Mesenchymal stem cell (in vitro differentiated cells and primary cell): Measurements from ENCODE around the gene SLC2A10.
A peak's percentile ranks its signal among the peaks of the same experiment; 100 is the strongest.

Experiments used
- DNase-seq: peaks from one replicate; pipeline ENCODE4 v3.0.0-alpha.2; 2013
- H2AFZ ChIP-seq: one replicate; pipeline ENCODE4 v1.6.1; 2013; ENCODE audit warnings: low read depth, mild to moderate bottlenecking, control low read depth, inconsistent platforms, low read length, moderate library complexity
- H2AK5ac ChIP-seq: 2 replicates; pipeline ENCODE4 v1.6.1; 2013; ENCODE audit warnings: low read length, moderate library complexity, mild to moderate bottlenecking, inconsistent platforms; ENCODE audit not compliant: severe bottlenecking
- H2BK120ac ChIP-seq: one replicate; pipeline ENCODE4 v1.6.1; 2013; ENCODE audit warnings: low read depth, mild to moderate bottlenecking, inconsistent platforms, low read length, moderate library complexity
- H2BK12ac ChIP-seq, 2 experiments: one replicate each; pipeline ENCODE4 v1.6.1; 2013; ENCODE audit warnings: inconsistent platforms in 2 of 2, low read length in 2 of 2, mild to moderate bottlenecking in 2 of 2, moderate library complexity in 2 of 2, control low read depth in 1 of 2
- H2BK15ac ChIP-seq: one replicate; pipeline ENCODE4 v1.6.1; 2013; ENCODE audit warnings: mild to moderate bottlenecking, low read depth, inconsistent platforms; ENCODE audit not compliant: poor library complexity, severe bottlenecking
- H2BK5ac ChIP-seq: 2 replicates; pipeline ENCODE4 v1.6.1; 2013; ENCODE audit warnings: low read depth, mild to moderate bottlenecking, low read length, control low read depth, inconsistent platforms; ENCODE audit not compliant: poor library complexity, severe bottlenecking
- H3K14ac ChIP-seq, 2 experiments: one replicate each; pipeline ENCODE4 v1.6.1; 2013; ENCODE audit warnings: inconsistent platforms in 2 of 2, low read length in 2 of 2, control low read depth in 1 of 2, mild to moderate bottlenecking in 1 of 2, moderate library complexity in 1 of 2
- H3K18ac ChIP-seq, 2 experiments: one replicate each; pipeline ENCODE4 v1.6.1; 2013; ENCODE audit warnings: inconsistent platforms in 2 of 2, low read length in 2 of 2, control low read depth in 1 of 2, low read depth in 1 of 2, mild to moderate bottlenecking in 1 of 2
- H3K23ac ChIP-seq, 2 experiments: one replicate each; pipeline ENCODE4 v1.6.1; 2013; ENCODE audit warnings: inconsistent platforms in 2 of 2, low read length in 2 of 2, mild to moderate bottlenecking in 2 of 2, moderate library complexity in 2 of 2, control low read depth in 1 of 2
- H3K27ac ChIP-seq: 2 replicates; pipeline ENCODE4 v1.5.1; 2013; ENCODE audit warnings: mild to moderate bottlenecking, moderate library complexity, low read length, control low read depth, inconsistent platforms; ENCODE audit not compliant: poor library complexity, severe bottlenecking
- H3K27me3 ChIP-seq, 2 experiments: 2 replicates each; pipeline versions ENCODE4 v1.6.1 to v1.7.0; 2013; ENCODE audit warnings: low read length in 2 of 2, mild to moderate bottlenecking in 2 of 2, moderate library complexity in 2 of 2, control low read depth in 1 of 2, inconsistent platforms in 1 of 2; ENCODE audit not compliant: control insufficient read depth in 1 of 2, insufficient read depth in 1 of 2
- H3K36me3 ChIP-seq, 2 experiments: 2 replicates each; pipeline versions ENCODE4 v1.6.1 to v1.7.0; 2013; ENCODE audit warnings: low read length in 2 of 2, control low read depth in 1 of 2, inconsistent platforms in 1 of 2, low read depth in 1 of 2, mild to moderate bottlenecking in 1 of 2; ENCODE audit not compliant: insufficient read depth in 2 of 2, control insufficient read depth in 1 of 2
- H3K4ac ChIP-seq, 2 experiments: one replicate each; pipeline ENCODE4 v1.6.1; 2013; ENCODE audit warnings: inconsistent platforms in 2 of 2, low read length in 2 of 2, mild to moderate bottlenecking in 2 of 2, moderate library complexity in 2 of 2, control low read depth in 1 of 2, low read depth in 1 of 2
- H3K4me1 ChIP-seq: 2 replicates; pipeline ENCODE4 v1.6.1; 2013; ENCODE audit warnings: low read depth, low read length, control low read depth; ENCODE audit not compliant: control insufficient read depth, insufficient read depth
- H3K4me2 ChIP-seq: 2 replicates; pipeline ENCODE4 v1.6.1; 2013; ENCODE audit warnings: low read length, mild to moderate bottlenecking, inconsistent platforms; ENCODE audit not compliant: poor library complexity, severe bottlenecking
- H3K4me3 ChIP-seq, 2 experiments: 2 replicates each; pipeline versions ENCODE4 v1.5.1 to v1.7.0; 2013; ENCODE audit warnings: low read length in 2 of 2, mild to moderate bottlenecking in 2 of 2, control low read depth in 1 of 2, low read depth in 1 of 2; ENCODE audit not compliant: insufficient read depth in 1 of 2
- H3K79me1 ChIP-seq: replicated peaks from 2 replicates; pipeline ENCODE4 v1.6.1; 2013; ENCODE audit warnings: mild to moderate bottlenecking, control low read depth, low read length, inconsistent platforms; ENCODE audit not compliant: poor library complexity, severe bottlenecking
- H3K9ac ChIP-seq: 2 replicates; pipeline ENCODE4 v1.7.0; 2013; ENCODE audit warnings: mild to moderate bottlenecking, low read length, moderate library complexity
- H3K9me3 ChIP-seq: 2 replicates; pipeline ENCODE4 v1.7.0; 2013; ENCODE audit warnings: mild to moderate bottlenecking, low read length; ENCODE audit not compliant: control insufficient read depth
- H4K8ac ChIP-seq: one replicate; pipeline ENCODE4 v1.6.1; 2013; ENCODE audit warnings: inconsistent platforms, mild to moderate bottlenecking, low read length, moderate library complexity
- H4K91ac ChIP-seq: one replicate; pipeline ENCODE4 v1.6.1; 2013; ENCODE audit warnings: mild to moderate bottlenecking, low read length, inconsistent platforms
- WGBS: methylation state at CpG from one replicate; pipeline ENCODE4 v1.1.7; 2013; ENCODE audit warnings: mixed read lengths; 5-methylcytosine and 5-hydroxymethylcytosine counted together

Gene SLC2A10

DNA sequence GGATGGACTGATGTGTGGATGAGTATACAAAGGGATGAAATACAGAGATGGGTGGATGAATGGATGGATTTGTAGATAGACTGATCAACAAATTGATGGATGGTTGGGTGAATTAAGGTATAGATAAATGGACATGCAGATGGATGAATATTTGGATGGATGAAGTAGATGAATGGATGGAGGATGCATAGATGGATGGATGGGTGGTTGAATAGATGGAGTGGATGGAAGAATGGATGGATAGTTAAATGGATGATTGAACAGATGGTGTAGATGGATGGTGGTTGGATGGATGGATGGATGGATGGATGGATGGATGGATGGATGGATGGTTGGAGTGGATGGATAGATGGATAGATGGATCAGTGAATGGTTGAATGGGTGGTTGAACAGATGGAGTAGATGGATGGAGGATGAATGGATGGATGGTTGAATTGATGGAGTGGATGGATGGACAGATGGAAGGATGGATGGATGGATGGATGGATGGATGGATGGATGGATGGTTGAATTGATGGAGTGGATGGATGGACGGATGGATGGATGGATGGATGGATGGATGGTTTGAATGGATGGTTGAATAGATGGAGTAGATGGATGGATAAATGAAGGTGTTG is 15.0 kb downstream of the SLC2A10 start:
- 71% methylated on average over 1 of the region's 1 CpG for WGBS
- H3K18ac ChIP-seq = no peak overlapping the region
- no peaks in the 10 kb centered on the region for H3K27me3 ChIP-seq
- H4K91ac ChIP-seq = no peak overlapping the region
- H2AFZ ChIP-seq = no peak overlapping the region
- no peak overlapping the region for H2AK5ac ChIP-seq
- H3K27ac ChIP-seq = no peak overlapping the region
- no peaks in the 10 kb centered on the region for H3K79me1 ChIP-seq
- H2BK12ac ChIP-seq = no peak overlapping the region
- H2BK120ac ChIP-seq = no peak overlapping the region
- no peak overlapping the region for H3K9ac ChIP-seq
- H2BK15ac ChIP-seq = no peak overlapping the region
- no peak overlapping the region for H3K23ac ChIP-seq
- peaks cover 22% of the 10 kb centered on the region for H3K9me3 ChIP-seq
- no peak overlapping the region for H4K8ac ChIP-seq
- H2BK5ac ChIP-seq = no peak overlapping the region
- H3K4me1 ChIP-seq = no peaks in the 10 kb centered on the region
- H3K4me2 ChIP-seq = no peak overlapping the region
- no peak for DNase-seq
- H3K4me3 ChIP-seq = no peak overlapping the region
- H3K36me3 ChIP-seq = peaks cover 19 to 76% of the 10 kb centered on the region in 2 experiments
- no peak overlapping the region for H3K4ac ChIP-seq
- no peak overlapping the region for H3K14ac ChIP-seq

DNA sequence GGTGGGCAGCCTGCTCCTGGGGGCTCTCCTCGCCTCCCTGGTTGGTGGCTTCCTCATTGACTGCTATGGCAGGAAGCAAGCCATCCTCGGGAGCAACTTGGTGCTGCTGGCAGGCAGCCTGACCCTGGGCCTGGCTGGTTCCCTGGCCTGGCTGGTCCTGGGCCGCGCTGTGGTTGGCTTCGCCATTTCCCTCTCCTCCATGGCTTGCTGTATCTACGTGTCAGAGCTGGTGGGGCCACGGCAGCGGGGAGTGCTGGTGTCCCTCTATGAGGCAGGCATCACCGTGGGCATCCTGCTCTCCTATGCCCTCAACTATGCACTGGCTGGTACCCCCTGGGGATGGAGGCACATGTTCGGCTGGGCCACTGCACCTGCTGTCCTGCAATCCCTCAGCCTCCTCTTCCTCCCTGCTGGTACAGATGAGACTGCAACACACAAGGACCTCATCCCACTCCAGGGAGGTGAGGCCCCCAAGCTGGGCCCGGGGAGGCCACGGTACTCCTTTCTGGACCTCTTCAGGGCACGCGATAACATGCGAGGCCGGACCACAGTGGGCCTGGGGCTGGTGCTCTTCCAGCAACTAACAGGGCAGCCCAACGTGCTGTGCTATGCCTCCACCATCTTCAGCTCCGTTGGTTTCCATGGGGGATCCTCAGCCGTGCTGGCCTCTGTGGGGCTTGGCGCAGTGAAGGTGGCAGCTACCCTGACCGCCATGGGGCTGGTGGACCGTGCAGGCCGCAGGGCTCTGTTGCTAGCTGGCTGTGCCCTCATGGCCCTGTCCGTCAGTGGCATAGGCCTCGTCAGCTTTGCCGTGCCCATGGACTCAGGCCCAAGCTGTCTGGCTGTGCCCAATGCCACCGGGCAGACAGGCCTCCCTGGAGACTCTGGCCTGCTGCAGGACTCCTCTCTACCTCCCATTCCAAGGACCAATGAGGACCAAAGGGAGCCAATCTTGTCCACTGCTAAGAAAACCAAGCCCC is 16.0 kb downstream of the SLC2A10 start:
- H3K36me3 ChIP-seq = peaks cover 19 to 74% of the 10 kb centered on the region in 2 experiments
- H3K14ac ChIP-seq = no peak overlapping the region
- no peak overlapping the region for H3K9ac ChIP-seq
- 97% methylated on average over 27 of the region's 27 CpGs for WGBS
- no peak overlapping the region for H3K4ac ChIP-seq
- no peaks in the 10 kb centered on the region for H3K79me1 ChIP-seq
- peak overlapping the region in 1 of 2 experiments; percentile 45 for H2BK12ac ChIP-seq
- no peak overlapping the region for H3K4me2 ChIP-seq
- no peak overlapping the region for H2BK15ac ChIP-seq
- no peak overlapping the region for H2AK5ac ChIP-seq
- no peak overlapping the region for H2AFZ ChIP-seq
- H3K23ac ChIP-seq = no peak overlapping the region
- H2BK5ac ChIP-seq = no peak overlapping the region
- DNase-seq = no peak
- H3K9me3 ChIP-seq = peaks cover 12% of the 10 kb centered on the region
- H4K91ac ChIP-seq = no peak overlapping the region
- H4K8ac ChIP-seq = no peak overlapping the region
- no peaks in the 10 kb centered on the region for H3K27me3 ChIP-seq
- H3K27ac ChIP-seq = no peak overlapping the region
- no peak overlapping the region for H3K18ac ChIP-seq
- H3K4me3 ChIP-seq = no peak overlapping the region
- no peaks in the 10 kb centered on the region for H3K4me1 ChIP-seq
- H2BK120ac ChIP-seq = no peak overlapping the region

DNA sequence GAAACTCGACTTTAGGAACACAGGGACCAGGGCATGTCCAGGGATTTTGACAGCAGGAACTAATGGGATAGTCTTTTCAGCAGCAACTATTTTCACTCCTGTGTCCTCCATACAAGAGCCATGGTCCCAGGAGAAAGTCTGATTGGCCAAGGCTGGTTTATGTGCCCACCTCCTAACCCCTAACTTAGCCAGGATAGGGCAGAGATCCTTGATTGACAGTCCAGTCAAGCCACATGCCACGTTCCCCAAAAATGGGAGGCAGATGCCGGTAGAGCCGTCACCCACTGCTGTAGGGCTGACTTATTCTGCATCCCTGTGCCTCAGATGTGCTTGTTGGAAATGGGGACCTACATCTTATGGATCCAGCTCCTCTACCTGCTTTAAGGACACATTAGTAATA is 22.3 kb downstream of the SLC2A10 start:
- Histone ChIP-seq H2BK15ac (no peak overlapping the region), H3K18ac (no peak overlapping the region), H2BK120ac (no peak overlapping the region), H2BK12ac (no peak overlapping the region), H2AFZ (no peak overlapping the region), H3K27ac (no peak overlapping the region), H3K36me3 (peaks cover 19 to 80% of the 10 kb centered on the region in 2 experiments), H4K8ac (no peak overlapping the region), H3K27me3 (no peaks in the 10 kb centered on the region), H3K9ac (no peak overlapping the region), H3K4me3 (no peak overlapping the region), H3K4ac (no peak overlapping the region), H3K14ac (no peak overlapping the region), H2AK5ac (no peak overlapping the region), H3K23ac (no peak overlapping the region), H3K4me1 (no peaks in the 10 kb centered on the region), H3K79me1 (no peaks in the 10 kb centered on the region), H3K9me3 (no peaks in the 10 kb centered on the region), H2BK5ac (no peak overlapping the region), H3K4me2 (no peak overlapping the region), H4K91ac (no peak overlapping the region)
- 77% methylated on average over 4 of the region's 4 CpGs for WGBS
- DNase-seq = no peak

DNA sequence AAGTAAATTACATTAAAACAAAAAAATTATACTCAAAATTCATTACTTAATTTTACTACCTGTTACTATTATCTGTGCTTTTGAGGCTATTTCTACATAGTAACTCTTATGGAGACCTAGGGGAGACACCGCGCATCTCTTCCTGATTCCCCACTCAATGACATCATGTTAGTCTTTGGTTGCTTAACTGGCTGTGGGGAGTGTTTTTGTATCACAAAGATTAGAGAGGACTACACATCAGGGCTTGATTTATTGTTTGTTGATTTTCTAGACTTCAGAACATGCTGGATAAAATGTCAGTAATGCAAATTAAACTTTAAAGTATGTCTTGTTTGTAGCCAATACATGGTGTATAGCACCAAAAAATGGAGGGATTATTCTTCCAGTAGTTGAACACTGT is 26.0 kb downstream of the SLC2A10 start:
- Histone ChIP-seq H2AFZ (no peak overlapping the region), H3K14ac (no peak overlapping the region), H2AK5ac (no peak overlapping the region), H2BK12ac (no peak overlapping the region), H3K27me3 (peaks cover 2 to 10% of the 10 kb centered on the region in 2 experiments), H3K27ac (no peak overlapping the region), H3K4ac (no peak overlapping the region), H3K9me3 (no peaks in the 10 kb centered on the region), H3K36me3 (peaks cover 14 to 53% of the 10 kb centered on the region in 2 experiments), H2BK15ac (no peak overlapping the region), H2BK5ac (no peak overlapping the region), H3K18ac (no peak overlapping the region), H3K9ac (no peak overlapping the region), H3K4me3 (no peak overlapping the region), H4K8ac (no peak overlapping the region), H3K23ac (no peak overlapping the region), H2BK120ac (no peak overlapping the region), H4K91ac (no peak overlapping the region), H3K79me1 (no peaks in the 10 kb centered on the region), H3K4me1 (no peaks in the 10 kb centered on the region), H3K4me2 (no peak overlapping the region)
- 100% methylated on average over 2 of the region's 2 CpGs for WGBS
- peak; percentile 16 for DNase-seq
